HEK293 (cell line): ENCODE measurements around the gene HMGN1.

ENCODE experiments used
- CTCF ChIA-PET: fragments of 350-600 bp; formaldehyde crosslinking; extraction: SDS; loops from one replicate; lab custom pipeline; 2021; ENCODE audit warnings: antibody characterized with exemption; lab: Yijun Ruan, JAX
- POLR2A ChIA-PET: fragments of 300-600 bp; formaldehyde crosslinking; extraction: SDS; loops from one replicate; lab custom pipeline; 2020; ENCODE audit warnings: antibody characterized with exemption, inconsistent platforms; lab: Yijun Ruan, JAX
- H3K27ac ChIP-seq: fragments of 200-500 bp; sonication (Bioruptor generic); 2 replicates; pipeline ENCODE4 v1.5.1; 2014; ENCODE audit warnings: low read depth, low read length, control low read depth, inconsistent platforms; ENCODE audit errors: extremely low read depth
- H3K36me3 ChIP-seq, 2 experiments: fragments of 200-500 bp in 1 of 2; sonication (Bioruptor generic) in 1 of 2; 1 replicate in 1 of 2; 2 replicates in 1 of 2; pipeline ENCODE4 v1.5.1; 2014 to 2017; ENCODE audit warnings: inconsistent platforms in 2 of 2, low read length in 2 of 2; ENCODE audit not compliant: control insufficient read depth in 2 of 2, insufficient read depth in 1 of 2
- H3K4me1 ChIP-seq: fragments of 200-500 bp; sonication (Bioruptor generic); 2 replicates; pipeline ENCODE4 v1.5.1; 2014; ENCODE audit warnings: mild to moderate bottlenecking, low read length, inconsistent platforms; ENCODE audit not compliant: control insufficient read depth, insufficient read depth
- H3K4me3 ChIP-seq: 2 replicates; pipeline ENCODE4 v1.5.1; 2011; ENCODE audit warnings: low read depth, mild to moderate bottlenecking, control low read depth, low read length, moderate library complexity
- H3K9me3 ChIP-seq: fragments of 200-500 bp; sonication (Bioruptor generic); 2 replicates; pipeline ENCODE4 v1.5.1; 2014; ENCODE audit warnings: low read depth, low read length, inconsistent platforms; ENCODE audit not compliant: control insufficient read depth, insufficient read depth
- BCL11B ChIP-seq: fragments of 450-650 bp; formaldehyde crosslinking; IDR thresholded peaks from 2 replicates; pipeline ENCODE4 v1.5.1; 2016; ENCODE audit warnings: low read depth, missing biosample characterization, missing genetic modification characterization
- HOXC10 ChIP-seq: sonication (generic); formaldehyde crosslinking; IDR thresholded peaks from 2 replicates; pipeline ENCODE4 v1.8.1; 2023; ENCODE audit warnings: mild to moderate bottlenecking, missing genetic modification reagents
- KLF10 ChIP-seq: fragments of 450-650 bp; IDR thresholded peaks from 2 replicates; pipeline ENCODE4 v1.5.1; 2018; ENCODE audit warnings: missing biosample characterization, mild to moderate bottlenecking, missing genetic modification characterization
- MZF1 ChIP-seq: fragments of 450-650 bp; formaldehyde crosslinking; IDR thresholded peaks from 2 replicates; pipeline ENCODE4 v1.5.1; 2017; ENCODE audit warnings: missing biosample characterization, missing genetic modification characterization, borderline replicate concordance
- OVOL3 ChIP-seq: fragments of 450-650 bp; formaldehyde crosslinking; IDR thresholded peaks from 2 replicates; pipeline ENCODE4 v1.5.1; 2016; ENCODE audit warnings: missing biosample characterization, missing genetic modification characterization
- SP2 ChIP-seq: fragments of 450-650 bp; formaldehyde crosslinking; IDR thresholded peaks from 2 replicates; pipeline ENCODE4 v1.5.1; 2016; ENCODE audit warnings: missing biosample characterization, missing genetic modification characterization
- SP3 ChIP-seq: fragments of 450-650 bp; formaldehyde crosslinking; IDR thresholded peaks from 2 replicates; pipeline ENCODE4 v1.5.1; 2016; ENCODE audit warnings: missing biosample characterization, missing genetic modification characterization
- YY1 ChIP-seq: fragments of 450-650 bp; formaldehyde crosslinking; IDR thresholded peaks from 2 replicates; pipeline ENCODE4 v1.5.1; 2018; ENCODE audit warnings: missing biosample characterization, missing genetic modification characterization
- ZBTB1 ChIP-seq: fragments of 450-650 bp; formaldehyde crosslinking; IDR thresholded peaks from 2 replicates; pipeline ENCODE4 v1.5.1; 2016; ENCODE audit warnings: missing biosample characterization, missing genetic modification characterization
- ZFP37 ChIP-seq: fragments of 450-650 bp; formaldehyde crosslinking; IDR thresholded peaks from 2 replicates; pipeline ENCODE4 v1.5.1; 2016; ENCODE audit warnings: missing biosample characterization, missing genetic modification characterization
- ZNF16 ChIP-seq: fragments of 450-650 bp; formaldehyde crosslinking; IDR thresholded peaks from 2 replicates; pipeline ENCODE4 v1.5.1; 2016; ENCODE audit warnings: low read depth, missing biosample characterization, missing genetic modification characterization
- ZNF239 ChIP-seq: fragments of 450-650 bp; formaldehyde crosslinking; IDR thresholded peaks from 2 replicates; pipeline ENCODE4 v1.5.1; 2016; ENCODE audit warnings: missing biosample characterization, missing genetic modification characterization
- ZNF302 ChIP-seq: fragments of 450-650 bp; formaldehyde crosslinking; IDR thresholded peaks from 2 replicates; pipeline ENCODE4 v1.5.1; 2016; ENCODE audit warnings: missing biosample characterization, missing genetic modification characterization, low read depth
- ZNF391 ChIP-seq: fragments of 450-650 bp; formaldehyde crosslinking; IDR thresholded peaks from 2 replicates; pipeline ENCODE4 v1.5.1; 2016; ENCODE audit warnings: low read depth, missing biosample characterization, missing genetic modification characterization, borderline replicate concordance
- ZNF529 ChIP-seq: fragments of 450-650 bp; formaldehyde crosslinking; IDR thresholded peaks from 2 replicates; pipeline ENCODE4 v1.5.1; 2017; ENCODE audit warnings: missing genetic modification characterization, missing biosample characterization; ENCODE audit not compliant: insufficient replicate concordance
- ZNF549 ChIP-seq: fragments of 450-650 bp; IDR thresholded peaks from 2 replicates; pipeline ENCODE4 v1.5.1; 2018; ENCODE audit warnings: missing biosample characterization, missing genetic modification characterization, mild to moderate bottlenecking, inconsistent platforms, moderate library complexity
- ZNF571 ChIP-seq: fragments of 450-650 bp; formaldehyde crosslinking; IDR thresholded peaks from 2 replicates; pipeline ENCODE4 v1.5.0; 2017; ENCODE audit warnings: missing biosample characterization, missing genetic modification characterization
- ZNF600 ChIP-seq: fragments of 450-650 bp; formaldehyde crosslinking; IDR thresholded peaks from 2 replicates; pipeline ENCODE4 v1.5.1; 2016; ENCODE audit warnings: missing biosample characterization, missing genetic modification characterization
- ZNF610 ChIP-seq: fragments of 450-650 bp; formaldehyde crosslinking; IDR thresholded peaks from 2 replicates; pipeline ENCODE4 v1.5.1; 2016; ENCODE audit warnings: missing biosample characterization, missing genetic modification characterization, borderline replicate concordance
- ZNF621 ChIP-seq: fragments of 450-650 bp; formaldehyde crosslinking; IDR thresholded peaks from 2 replicates; pipeline ENCODE4 v1.5.1; 2017; ENCODE audit warnings: missing biosample characterization, missing genetic modification characterization
- ZNF76 ChIP-seq: fragments of 450-650 bp; formaldehyde crosslinking; IDR thresholded peaks from 2 replicates; pipeline ENCODE4; 2016; ENCODE audit warnings: low read depth, missing biosample characterization, missing genetic modification characterization, borderline replicate concordance
- ZSCAN30 ChIP-seq: fragments of 450-650 bp; IDR thresholded peaks from 2 replicates; pipeline ENCODE4 v1.5.1; 2018; ENCODE audit warnings: missing biosample characterization, mild to moderate bottlenecking, missing genetic modification characterization, moderate library complexity
- TF ChIP-seq, protein P1 (sequence below): fragments of 450-650 bp; formaldehyde crosslinking; IDR thresholded peaks from 2 replicates; pipeline ENCODE4 v1.5.1; 2016; ENCODE audit warnings: missing biosample characterization, missing genetic modification characterization
- TF ChIP-seq, protein P2 (sequence below): fragments of 450-650 bp; formaldehyde crosslinking; IDR thresholded peaks from 2 replicates; pipeline ENCODE4 v1.5.1; 2016; ENCODE audit warnings: missing biosample characterization, missing genetic modification characterization
- TF ChIP-seq, protein P3 (sequence below): fragments of 450-650 bp; formaldehyde crosslinking; IDR thresholded peaks from 2 replicates; pipeline ENCODE4 v1.5.1; 2016; ENCODE audit warnings: missing biosample characterization, missing genetic modification characterization
- TF ChIP-seq, protein P4 (sequence below): fragments of 450-650 bp; formaldehyde crosslinking; IDR thresholded peaks from 2 replicates; pipeline ENCODE4 v1.5.1; 2017; ENCODE audit warnings: missing biosample characterization, missing genetic modification characterization
- TF ChIP-seq, protein P5 (sequence below): fragments of 450-650 bp; formaldehyde crosslinking; IDR thresholded peaks from 2 replicates; pipeline ENCODE4 v1.5.1; 2016; ENCODE audit warnings: missing biosample characterization, missing genetic modification characterization

The HMGN1 gene

DNA sequence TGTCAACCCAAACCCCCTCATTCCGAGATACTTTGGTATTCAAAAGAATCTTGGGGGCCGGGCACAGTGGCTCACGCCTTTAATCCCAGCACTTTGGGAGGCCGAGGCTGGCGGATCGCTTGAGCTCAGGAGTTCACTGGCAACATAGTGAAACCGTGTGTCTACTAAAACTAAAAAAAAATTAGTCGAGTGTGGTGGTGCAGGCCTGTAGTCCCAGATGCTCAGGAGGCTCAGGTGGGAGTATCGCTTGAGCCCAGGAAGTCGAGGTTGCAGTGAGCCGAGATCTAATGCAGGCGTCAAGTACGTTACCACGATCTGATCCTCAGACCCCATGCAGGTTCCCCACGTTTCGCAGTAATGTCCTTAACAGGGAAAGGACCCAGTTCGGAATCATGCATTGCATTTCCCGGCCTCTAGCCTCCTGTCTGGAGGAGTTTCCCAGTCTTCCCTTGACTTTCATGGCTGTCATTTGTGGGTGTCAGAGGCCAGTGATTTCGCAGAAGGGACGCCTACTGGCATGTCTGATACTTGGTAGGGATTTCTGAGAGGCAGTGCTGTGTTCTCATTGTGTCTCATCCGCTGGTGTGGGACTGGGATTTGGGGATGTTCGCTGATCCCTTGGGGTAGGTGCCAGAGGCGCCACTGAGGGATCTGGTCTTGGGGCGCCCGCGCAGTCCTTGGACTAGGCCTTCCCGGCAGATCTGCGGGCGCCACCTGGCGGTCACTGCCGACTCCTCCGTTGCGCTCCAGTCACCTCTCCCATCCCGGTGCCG lies 39.3 kb upstream of the HMGN1 start (continued):
- TF ChIP-seq ZNF600 (tag by site-specific recombination) (peak; percentile 87), BCL11B (tag by site-specific recombination) (no peak), OVOL3 (tag by site-specific recombination) (0 out of 2 replicates have a peak, but pooled peaks have one; percentile 20), ZNF302 (tag by site-specific recombination) (no peak), ZNF549 (tag by site-specific recombination) (no peak), ZNF391 (tag by site-specific recombination) (peak; percentile 80; the same call in 1 of the 2 replicates)
- TF ChIP-seq, protein P1, sequence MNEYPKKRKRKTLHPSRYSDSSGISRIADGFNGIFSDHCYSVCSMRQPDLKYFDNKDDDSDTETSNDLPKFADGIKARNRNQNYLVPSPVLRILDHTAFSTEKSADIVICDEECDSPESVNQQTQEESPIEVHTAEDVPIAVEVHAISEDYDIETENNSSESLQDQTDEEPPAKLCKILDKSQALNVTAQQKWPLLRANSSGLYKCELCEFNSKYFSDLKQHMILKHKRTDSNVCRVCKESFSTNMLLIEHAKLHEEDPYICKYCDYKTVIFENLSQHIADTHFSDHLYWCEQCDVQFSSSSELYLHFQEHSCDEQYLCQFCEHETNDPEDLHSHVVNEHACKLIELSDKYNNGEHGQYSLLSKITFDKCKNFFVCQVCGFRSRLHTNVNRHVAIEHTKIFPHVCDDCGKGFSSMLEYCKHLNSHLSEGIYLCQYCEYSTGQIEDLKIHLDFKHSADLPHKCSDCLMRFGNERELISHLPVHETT (tag by site-specific recombination), result peak; percentile 54

DNA sequence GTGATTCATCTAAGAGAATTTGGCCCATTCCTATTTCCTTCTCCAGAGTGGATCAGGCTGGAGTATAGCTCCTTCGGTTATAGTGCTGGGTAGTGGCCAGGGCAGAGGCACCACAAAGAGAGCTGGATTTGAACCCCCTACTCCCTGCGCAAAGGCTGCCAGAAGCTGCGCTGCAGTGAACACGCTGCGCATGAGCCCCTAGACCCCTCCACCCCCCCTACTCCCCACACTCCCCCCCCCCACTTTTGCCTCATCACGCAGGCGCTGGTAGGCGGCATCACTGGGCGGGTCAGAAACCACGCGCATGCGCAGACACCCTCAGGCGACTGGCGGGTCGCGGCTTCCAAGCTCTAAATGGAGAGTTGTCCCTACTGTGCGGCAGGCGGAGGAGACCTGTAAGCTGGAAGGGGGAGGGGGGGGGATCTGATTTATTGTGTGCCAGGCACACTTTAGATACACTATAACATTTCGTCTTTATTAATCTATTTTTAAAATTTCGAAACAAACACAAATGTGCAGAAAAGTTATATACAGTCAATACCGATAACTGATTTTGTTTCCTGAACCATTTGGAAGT lies 38.7 kb upstream of the HMGN1 start:
- POLR2A ChIA-PET, result interaction anchor here (0.6 to 3.2 kb wide), 20 partner anchors 31 to 1075 kb away, joined by 3 to 33 read pairs (median 4); partner anchors contain the start of genes BRWD1, HMGN1, LCA5L and PSMG1
- TF ChIP-seq, protein P2, sequence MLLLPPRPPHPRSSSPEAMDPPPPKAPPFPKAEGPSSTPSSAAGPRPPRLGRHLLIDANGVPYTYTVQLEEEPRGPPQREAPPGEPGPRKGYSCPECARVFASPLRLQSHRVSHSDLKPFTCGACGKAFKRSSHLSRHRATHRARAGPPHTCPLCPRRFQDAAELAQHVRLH, result no peak
- TF ChIP-seq ZSCAN30 (tag by site-specific recombination) (0 out of 2 replicates have a peak, but pooled peaks have one; percentile 21), ZNF610 (tag by site-specific recombination) (no peak), ZNF621 (no peak), ZNF76 (tag by site-specific recombination) (no peak), SP3 (tag by site-specific recombination) (peak; percentile 25), MZF1 (tag by site-specific recombination) (no peak), ZNF16 (tag by site-specific recombination) (no peak), ZNF571 (no peak), ZFP37 (no peak), YY1 (tag by site-specific recombination) (no peak), HOXC10 (CRISPR knock-in tag) (no peak), KLF10 (tag by site-specific recombination) (no peak), ZNF239 (tag by site-specific recombination) (no peak), ZNF549 (tag by site-specific recombination) (no peak), ZNF529 (tag by site-specific recombination) (no peak), SP2 (tag by site-specific recombination) (peak; percentile 66), OVOL3 (tag by site-specific recombination) (no peak), ZBTB1 (tag by site-specific recombination) (no peak)
- TF ChIP-seq, protein P3, sequence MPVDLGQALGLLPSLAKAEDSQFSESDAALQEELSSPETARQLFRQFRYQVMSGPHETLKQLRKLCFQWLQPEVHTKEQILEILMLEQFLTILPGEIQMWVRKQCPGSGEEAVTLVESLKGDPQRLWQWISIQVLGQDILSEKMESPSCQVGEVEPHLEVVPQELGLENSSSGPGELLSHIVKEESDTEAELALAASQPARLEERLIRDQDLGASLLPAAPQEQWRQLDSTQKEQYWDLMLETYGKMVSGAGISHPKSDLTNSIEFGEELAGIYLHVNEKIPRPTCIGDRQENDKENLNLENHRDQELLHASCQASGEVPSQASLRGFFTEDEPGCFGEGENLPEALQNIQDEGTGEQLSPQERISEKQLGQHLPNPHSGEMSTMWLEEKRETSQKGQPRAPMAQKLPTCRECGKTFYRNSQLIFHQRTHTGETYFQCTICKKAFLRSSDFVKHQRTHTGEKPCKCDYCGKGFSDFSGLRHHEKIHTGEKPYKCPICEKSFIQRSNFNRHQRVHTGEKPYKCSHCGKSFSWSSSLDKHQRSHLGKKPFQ (tag by site-specific recombination), result no peak
- TF ChIP-seq, protein P4, sequence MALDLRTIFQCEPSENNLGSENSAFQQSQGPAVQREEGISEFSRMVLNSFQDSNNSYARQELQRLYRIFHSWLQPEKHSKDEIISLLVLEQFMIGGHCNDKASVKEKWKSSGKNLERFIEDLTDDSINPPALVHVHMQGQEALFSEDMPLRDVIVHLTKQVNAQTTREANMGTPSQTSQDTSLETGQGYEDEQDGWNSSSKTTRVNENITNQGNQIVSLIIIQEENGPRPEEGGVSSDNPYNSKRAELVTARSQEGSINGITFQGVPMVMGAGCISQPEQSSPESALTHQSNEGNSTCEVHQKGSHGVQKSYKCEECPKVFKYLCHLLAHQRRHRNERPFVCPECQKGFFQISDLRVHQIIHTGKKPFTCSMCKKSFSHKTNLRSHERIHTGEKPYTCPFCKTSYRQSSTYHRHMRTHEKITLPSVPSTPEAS (tag by site-specific recombination), result no peak
- TF ChIP-seq, protein P5, sequence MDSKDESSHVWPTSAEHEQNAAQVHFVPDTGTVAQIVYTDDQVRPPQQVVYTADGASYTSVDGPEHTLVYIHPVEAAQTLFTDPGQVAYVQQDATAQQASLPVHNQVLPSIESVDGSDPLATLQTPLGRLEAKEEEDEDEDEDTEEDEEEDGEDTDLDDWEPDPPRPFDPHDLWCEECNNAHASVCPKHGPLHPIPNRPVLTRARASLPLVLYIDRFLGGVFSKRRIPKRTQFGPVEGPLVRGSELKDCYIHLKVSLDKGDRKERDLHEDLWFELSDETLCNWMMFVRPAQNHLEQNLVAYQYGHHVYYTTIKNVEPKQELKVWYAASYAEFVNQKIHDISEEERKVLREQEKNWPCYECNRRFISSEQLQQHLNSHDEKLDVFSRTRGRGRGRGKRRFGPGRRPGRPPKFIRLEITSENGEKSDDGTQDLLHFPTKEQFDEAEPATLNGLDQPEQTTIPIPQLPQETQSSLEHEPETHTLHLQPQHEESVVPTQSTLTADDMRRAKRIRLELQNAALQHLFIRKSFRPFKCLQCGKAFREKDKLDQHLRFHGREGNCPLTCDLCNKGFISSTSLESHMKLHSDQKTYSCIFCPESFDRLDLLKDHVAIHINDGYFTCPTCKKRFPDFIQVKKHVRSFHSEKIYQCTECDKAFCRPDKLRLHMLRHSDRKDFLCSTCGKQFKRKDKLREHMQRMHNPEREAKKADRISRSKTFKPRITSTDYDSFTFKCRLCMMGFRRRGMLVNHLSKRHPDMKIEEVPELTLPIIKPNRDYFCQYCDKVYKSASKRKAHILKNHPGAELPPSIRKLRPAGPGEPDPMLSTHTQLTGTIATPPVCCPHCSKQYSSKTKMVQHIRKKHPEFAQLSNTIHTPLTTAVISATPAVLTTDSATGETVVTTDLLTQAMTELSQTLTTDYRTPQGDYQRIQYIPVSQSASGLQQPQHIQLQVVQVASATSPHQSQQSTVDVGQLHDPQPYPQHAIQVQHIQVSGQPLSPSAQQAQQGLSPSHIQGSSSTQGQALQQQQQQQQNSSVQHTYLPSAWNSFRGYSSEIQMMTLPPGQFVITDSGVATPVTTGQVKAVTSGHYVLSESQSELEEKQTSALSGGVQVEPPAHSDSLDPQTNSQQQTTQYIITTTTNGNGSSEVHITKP (tag by site-specific recombination), result peak; percentile 100

More for the DNA sequence above, 38.7 kb upstream of the HMGN1 start:
- H3K36me3 ChIP-seq, result peaks cover 0 to 21% of the 10 kb centered on the region in 2 experiments
- H3K9me3 ChIP-seq, result no peaks in the 10 kb centered on the region
- H3K27ac ChIP-seq, result peak overlapping the region; percentile 65
- CTCF ChIA-PET, result interaction anchor here (0.6 to 1.7 kb wide), 33 partner anchors 8 to 219 kb away, joined by 3 to 16 read pairs (median 3); partner anchors contain the start of genes BRWD1, HMGN1 and PSMG1
- peaks cover 14% of the 10 kb centered on the region for H3K4me1 ChIP-seq
- peak overlapping the region; percentile 35 for H3K4me3 ChIP-seq
